T-helper 2 cell (primary cell): ENCODE measurements around the gene SPCS1.
"Not testable (repeated sequence)": the region's sequence is repeated elsewhere in the genome, so short reads cannot be mapped to it uniquely, and the experiment has no call there.

Source experiments
- DNase-seq, 5 experiments: peaks; one replicate each; pipeline versions ENCODE4 v3.0.0 to v3.0.0-alpha.2; 2012 to 2022
- total RNA-seq, 2 donors: gene quantifications; one replicate each; lab custom pipeline; 2026; lab: John Stamatoyannopoulos, UW

Gene SPCS1
- 44.0 to 55.1 reads per million in 2 donors for total RNA-seq

DNA sequence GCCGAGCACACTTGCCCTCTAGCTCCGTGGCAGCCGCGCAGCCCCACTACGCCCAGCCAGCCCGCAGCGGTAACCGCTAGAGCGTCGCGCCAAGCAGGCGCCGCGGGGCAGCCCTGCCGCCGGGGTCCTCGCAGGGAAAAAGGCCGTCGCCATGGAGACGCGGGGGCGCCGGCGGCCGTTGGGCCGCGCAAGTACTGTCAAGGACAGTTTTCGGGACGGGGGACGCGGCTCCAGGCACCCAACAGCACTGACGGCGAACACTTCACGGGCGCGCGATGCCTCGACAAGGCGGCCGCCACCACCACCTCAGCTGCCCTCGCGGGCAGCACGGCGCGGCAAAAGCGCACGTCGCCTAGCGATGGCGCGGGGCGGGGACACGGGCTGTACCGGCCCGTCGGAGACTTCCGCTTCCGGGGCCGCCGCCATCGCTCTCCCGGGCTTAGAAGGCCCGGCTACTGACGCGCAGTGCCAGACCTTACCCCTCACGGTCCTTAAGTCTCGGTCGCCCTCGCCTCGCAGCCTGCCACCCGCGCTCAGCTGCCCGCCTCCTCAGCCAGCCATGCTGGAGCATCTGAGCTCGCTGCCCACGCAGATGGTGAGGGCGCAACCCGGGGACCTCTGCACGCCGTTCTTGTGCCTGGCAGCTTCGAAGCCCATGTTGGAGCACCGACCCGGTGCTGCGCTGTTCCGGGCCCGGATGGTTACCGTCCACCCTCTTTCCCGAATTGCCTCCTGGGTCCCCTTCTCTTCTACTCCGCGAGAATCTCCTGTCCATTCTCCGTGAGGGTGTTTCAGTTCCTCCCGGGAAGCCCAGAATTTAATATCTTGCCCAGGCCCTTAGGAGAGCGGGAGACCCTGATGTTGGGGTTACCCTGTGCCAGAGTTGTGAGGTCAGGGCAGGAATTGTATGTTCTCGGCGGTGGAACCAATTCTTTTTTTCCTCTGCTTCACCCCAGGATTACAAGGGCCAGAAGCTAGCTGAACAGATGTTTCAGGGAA is at the start of gene SPCS1, which contains the start of gene GLT8D1:
TSS of gene SPCS1 (plus strand) at position 419 of the 999 bp plus-strand sequence. CDS start at position 560, 141 bp downstream.
TSS of gene GLT8D1 (minus strand) at position 104 of the 999 bp plus-strand sequence. CDS start 5,331 bp downstream, outside the sequence.
- peak; percentile 74 to 94 (median 83) for DNase-seq

- no peak for DNase-seq
Observed at GRCh38 chr3:52660046-52660445, 45.9 kb upstream of the SPCS1 start.

- no peak for DNase-seq
Observed at GRCh38 chr3:52663098-52663497, 42.8 kb upstream of the SPCS1 start.

GRCh38 chr3:52670621-52671521 is 35.0 kb upstream of the SPCS1 start:
- peak in 3 of 5 experiments; percentile 14 to 86 (median 22) for DNase-seq

GRCh38 chr3:52671676-52672075 is 34.2 kb upstream of the SPCS1 start:
- DNase-seq, result peak in 1 of 5 experiments; percentile 43

- not testable (repeated sequence) for DNase-seq
Observed at GRCh38 chr3:52676201-52676600, 29.7 kb upstream of the SPCS1 start.

DNA sequence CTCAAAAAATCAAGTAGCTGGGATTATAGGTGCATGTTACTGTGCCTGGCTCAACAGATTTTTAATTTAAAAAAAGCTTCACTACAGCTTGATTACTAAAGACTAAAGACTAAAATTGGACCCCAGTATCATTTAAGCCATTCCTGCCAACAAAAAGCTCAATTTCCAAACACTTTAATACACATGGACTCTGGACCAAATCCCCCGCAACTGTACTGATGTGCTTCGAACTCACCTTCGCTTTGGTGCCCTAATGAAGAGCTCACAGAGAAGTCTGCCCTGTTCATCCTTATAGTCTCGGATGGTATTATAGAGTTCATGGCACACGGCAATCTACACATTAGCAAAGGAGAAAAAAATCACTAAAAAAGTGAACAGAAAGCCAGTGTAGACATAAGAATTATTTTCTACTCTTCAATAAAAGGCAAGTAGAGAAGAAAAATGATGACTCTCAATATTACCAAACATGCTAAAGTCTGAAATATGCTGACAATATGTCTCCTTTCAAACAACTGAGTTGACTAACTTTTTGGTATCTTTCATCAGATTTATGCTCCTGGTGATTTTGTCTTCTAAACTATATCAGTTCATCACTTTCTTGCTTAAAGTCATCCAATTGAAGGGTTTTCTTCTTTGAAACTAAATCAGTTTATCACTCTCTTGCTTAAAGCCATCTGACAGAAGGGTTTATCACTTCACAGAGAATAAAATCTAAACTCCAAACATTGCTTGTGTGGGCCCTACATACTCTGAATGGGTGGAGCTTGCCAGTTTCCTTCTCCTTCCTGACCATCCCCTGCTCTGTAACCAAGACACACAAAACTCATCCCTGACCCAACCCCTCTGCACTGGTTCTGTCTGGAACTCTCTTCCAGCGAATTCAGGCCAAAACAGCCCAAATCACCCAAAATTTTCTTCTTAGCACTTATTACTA is 27.4 kb upstream of the SPCS1 start:
- DNase-seq, result no peak

- no peak for DNase-seq
Observed at GRCh38 chr3:52679199-52679538, 26.7 kb upstream of the SPCS1 start.

GRCh38 chr3:52679811-52680210 is 26.1 kb upstream of the SPCS1 start:
- no peak for DNase-seq

DNA sequence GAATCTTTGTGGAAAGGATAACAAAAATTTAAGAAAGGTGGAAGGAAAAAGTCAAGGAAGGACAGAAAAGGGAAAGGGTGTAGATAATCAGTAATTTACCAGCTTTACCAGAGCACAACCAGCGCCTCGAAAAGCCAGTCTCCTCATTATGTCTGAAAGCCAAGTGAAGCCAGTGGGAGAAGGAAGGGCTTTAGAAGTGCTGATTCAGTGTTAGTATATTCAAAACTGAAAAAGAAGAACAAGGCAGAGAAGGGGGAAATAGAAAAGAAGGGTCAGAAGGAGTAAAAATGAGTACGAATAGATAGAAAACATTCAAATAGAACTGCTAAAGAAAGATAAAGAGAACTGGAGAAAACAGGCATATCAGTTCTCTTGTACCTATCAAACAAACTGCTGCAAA is 24.3 kb upstream of the SPCS1 start:
- DNase-seq, result no peak

- peak in 2 of 5 experiments; percentile 14 to 22 for DNase-seq
Observed at GRCh38 chr3:52682016-52682415, 23.9 kb upstream of the SPCS1 start.

DNA sequence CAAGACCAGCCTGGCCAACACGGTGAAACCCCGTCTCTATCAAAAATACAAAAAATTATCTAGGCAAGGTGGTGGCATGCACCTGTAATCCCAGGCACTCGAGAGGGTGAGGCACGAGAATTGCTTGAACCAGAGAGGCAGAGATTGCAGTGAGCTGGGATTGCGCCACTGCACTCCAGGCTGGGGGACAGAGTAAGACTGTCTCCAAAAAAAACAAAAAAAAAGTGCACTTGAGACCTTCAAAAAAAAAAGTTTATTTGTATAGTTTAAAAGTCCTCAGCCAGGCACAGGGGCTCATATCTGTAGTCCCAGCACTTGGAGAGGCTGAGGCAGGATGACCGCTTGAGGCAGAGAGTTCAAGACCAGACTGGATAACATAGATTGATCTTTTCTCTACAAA is 22.3 kb upstream of the SPCS1 start:
- no peak for DNase-seq

DNA sequence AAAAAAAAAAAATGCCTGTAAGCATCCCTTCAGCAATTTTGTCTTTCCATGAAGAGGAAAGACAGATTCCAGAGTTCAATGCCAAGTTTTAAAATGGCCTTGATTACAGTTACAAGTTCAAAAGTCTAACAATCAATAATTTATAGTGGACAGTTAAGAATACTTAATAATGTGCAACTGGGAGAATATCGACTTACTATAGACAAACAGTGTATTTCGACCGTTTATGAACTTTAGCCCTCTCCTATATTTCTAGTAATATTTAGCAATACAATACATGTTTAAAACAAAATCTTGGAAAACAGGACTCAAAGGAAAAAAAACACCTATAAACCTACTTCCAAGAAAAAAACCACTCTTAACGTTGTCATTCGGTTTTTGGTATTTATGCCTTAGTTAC is 21.7 kb upstream of the SPCS1 start:
- no peak for DNase-seq

- peak; percentile 61 to 86 (median 75) for DNase-seq
Observed at GRCh38 chr3:52685285-52685708, 20.6 kb upstream of the SPCS1 start.

GRCh38 chr3:52685709-52686691 is 19.9 kb upstream of the SPCS1 start, which contains the start of the genes GNL3 and PBRM1:
GNL3 (plus strand) TSS chr3:52686032; CDS start chr3:52686093, 61 bp downstream.
PBRM1 (minus strand) TSS chr3:52685913.
- peak; percentile 86 to 98 (median 91) for DNase-seq

GRCh38 chr3:52688266-52688665 is 17.6 kb upstream of the SPCS1 start:
- DNase-seq, result no peak

GRCh38 chr3:52689151-52689550 is 16.8 kb upstream of the SPCS1 start:
- DNase-seq, result no peak

- DNase-seq, result no peak
Observed at GRCh38 chr3:52690560-52690959, 15.3 kb upstream of the SPCS1 start.

DNA sequence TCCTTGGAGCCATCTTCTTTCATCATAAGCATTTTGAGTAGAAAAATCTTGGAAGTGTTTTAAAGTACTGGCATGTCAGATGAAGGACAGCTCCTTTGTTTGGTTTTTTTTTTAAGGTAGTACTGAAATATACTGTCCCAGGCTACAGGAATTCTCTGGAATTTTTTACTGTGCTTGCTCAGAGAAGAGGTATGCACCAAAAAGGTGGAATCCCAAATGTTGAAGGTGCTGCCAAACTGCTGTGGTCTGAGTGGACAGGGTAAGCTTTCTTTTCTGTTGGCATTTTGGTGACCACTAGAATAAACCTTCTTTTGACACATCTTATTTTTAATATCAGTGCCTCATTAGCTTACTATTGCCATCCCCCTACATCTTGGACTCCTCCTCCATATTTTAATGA is 12.8 kb upstream of the SPCS1 start:
- DNase-seq, result no peak

DNA sequence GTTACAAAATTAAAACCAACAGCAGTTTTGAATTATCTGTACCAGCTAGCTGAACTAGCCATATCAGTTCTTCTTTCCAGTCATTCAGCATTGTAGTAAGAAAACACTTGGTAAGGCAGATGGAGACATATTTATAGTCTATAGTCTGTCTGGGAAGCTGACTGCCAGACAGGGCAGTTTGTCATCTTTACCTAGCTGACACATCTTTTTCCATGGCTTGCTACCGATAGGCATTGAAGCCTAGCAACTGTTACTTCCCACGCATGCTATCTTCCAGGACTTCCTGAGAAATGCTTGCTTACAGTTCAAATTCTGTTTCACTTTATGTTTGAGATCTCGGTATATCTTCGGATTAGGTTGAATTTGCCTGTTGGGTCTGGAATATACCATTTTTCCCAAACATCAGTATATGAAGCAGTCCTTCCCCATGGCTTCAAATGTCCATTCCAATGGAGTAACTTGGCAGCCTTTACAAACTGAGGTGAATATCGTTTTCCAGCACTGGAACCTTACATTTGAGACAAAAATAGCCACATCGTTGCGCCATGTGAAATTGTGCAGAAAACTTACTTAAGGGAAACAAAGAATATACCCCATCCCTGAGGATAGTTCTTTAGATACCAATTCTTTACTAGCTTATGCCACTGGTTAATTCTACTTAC is 11.2 kb upstream of the SPCS1 start:
- DNase-seq, result no peak
